ENCODE measurements around the gene INMT. TPM values are rescaled to one million over a fixed set of nuclear protein-coding genes. Genes with fewer than 3 reads are reported as not detected.

Gene INMT
- total RNA-seq, 4 donors from 2014 or later, result 1.7 to 6.8 (median 4.5) TPM

GRCh38 chr7:30771880-30772425 is 20.0 kb downstream of the INMT start:
- 1 to 4% methylated on average over 13 to 15 of the region's 15 CpGs for WGBS, 2 donors
- DNase-seq (ENCODE audit: low spot score in 2 of 2), result no peak
- H3K4me3 ChIP-seq (ENCODE audit: low read depth, poor library complexity, severe bottlenecking), result peak overlapping the region; percentile 67
- intact Hi-C loops (cut with DNase I; ENCODE audit: low total_unique reads), result no loop called here
- no peak for TF ChIP-seq POLR2A (IDR thresholded peaks at IDR 0.05)
- TF ChIP-seq CTCF (IDR thresholded peaks at IDR 0.05), result no peak

GRCh38 chr7:30772984-30773383 is 21.0 kb downstream of the INMT start:
- peak in 1 of 2 donors; percentile 71 for DNase-seq (ENCODE audit: low spot score in 2 of 2)
- H3K4me3 ChIP-seq (ENCODE audit: low read depth, poor library complexity, severe bottlenecking), result no peak overlapping the region
- intact Hi-C loops (cut with DNase I; ENCODE audit: low total_unique reads), result no loop called here
- 84 to 92% methylated on average over 6 of the region's 6 CpGs for WGBS, 2 donors
- TF ChIP-seq CTCF (IDR thresholded peaks at IDR 0.05) (no peak), POLR2A (IDR thresholded peaks at IDR 0.05) (no peak)

GRCh38 chr7:30775992-30776391 is 24.1 kb downstream of the INMT start:
- DNase-seq (ENCODE audit: low spot score in 2 of 2), result no peak
- no peak for TF ChIP-seq CTCF (IDR thresholded peaks at IDR 0.05)
- intact Hi-C loops (cut with DNase I; ENCODE audit: low total_unique reads), result loop anchor here (5.0 kb wide), 1 partner anchor 1299 kb away; no protein-coding TSS in a partner anchor
- no peak overlapping the region for H3K4me3 ChIP-seq (ENCODE audit: low read depth, poor library complexity, severe bottlenecking)

- TF ChIP-seq CTCF (IDR thresholded peaks at IDR 0.05) (no peak), POLR2A (IDR thresholded peaks at IDR 0.05) (no peak)
- DNase-seq (ENCODE audit: low spot score in 2 of 2), result peak in 1 of 2 donors; percentile 21
- H3K4me3 ChIP-seq (ENCODE audit: low read depth, poor library complexity, severe bottlenecking), result no peak overlapping the region
- WGBS, 2 donors, result 74 to 78% methylated on average over 4 of the region's 4 CpGs
- intact Hi-C loops (cut with DNase I; ENCODE audit: low total_unique reads), result loop anchor here (5.0 kb wide), 1 partner anchor 1300 kb away; no protein-coding TSS in a partner anchor
These were observed 25.0 kb downstream of the INMT start for GRCh38 chr7:30776971-30777370.

- peak in 1 of 2 donors; percentile 80 for DNase-seq (ENCODE audit: low spot score in 2 of 2)
- no peak for TF ChIP-seq CTCF (IDR thresholded peaks at IDR 0.05)
- TF ChIP-seq POLR2A (IDR thresholded peaks at IDR 0.05), result no peak
- H3K4me3 ChIP-seq (ENCODE audit: low read depth, poor library complexity, severe bottlenecking), result no peak overlapping the region
- intact Hi-C loops (cut with DNase I; ENCODE audit: low total_unique reads), result loop anchor here (5.0 kb wide), 1 partner anchor 1301 kb away; no protein-coding TSS in a partner anchor
- 52 to 54% methylated on average over 15 of the region's 15 CpGs for WGBS, 2 donors
These were observed 26.5 kb downstream of the INMT start for GRCh38 chr7:30778255-30779025.
